PC-9 (cell line): Measurements from ENCODE around the gene NUP188.

Experiments
- CTCF ChIP-seq: fragments of 200-600 bp; sonication (generic); conservative IDR thresholded peaks from 2 replicates; pipeline ENCODE4 v1.6.1; 2017; ENCODE audit warnings: mixed run types, antibody characterized with exemption, mild to moderate bottlenecking, moderate library complexity
- EZH2 ChIP-seq: fragments of 200-600 bp; sonication (generic); IDR thresholded peaks from 2 replicates; pipeline ENCODE4 v1.8.0; 2017; ENCODE audit warnings: antibody characterized with exemption, low read depth

GRCh38 chr9:129005336-129005997 is 58.0 kb downstream of the NUP188 start:
- no peak for TF ChIP-seq CTCF
- no peak for TF ChIP-seq EZH2
